Fibroblast of the conjunctiva (primary cell): ENCODE measurements around the gene TAF7.
"Not testable (repeated sequence)": the region's sequence is repeated elsewhere in the genome, so short reads cannot be mapped to it uniquely, and the experiment has no call there.

ENCODE experiments used
- DNase-seq: peaks from one replicate; pipeline ENCODE4 v3.0.0-alpha.2; 2010; ENCODE audit warnings: low read depth

The TAF7 gene

GRCh38 chr5:141320225-141321169 lies at the start of gene TAF7:
Gene TAF7, minus strand, starts transcription at chr5:141320784. Its CDS starts 740 bp downstream, at chr5:141320044.
- peak; percentile 91 for DNase-seq

GRCh38 chr5:141366016-141366896 lies 45.7 kb upstream of the TAF7 start:
- DNase-seq = no peak

GRCh38 chr5:141363952-141364660 lies 43.5 kb upstream of the TAF7 start, which contains the start of gene PCDHGA5:
Gene PCDHGA5, plus strand, starts transcription at chr5:141364162. Its CDS starts 169 bp downstream, at chr5:141364331.
- DNase-seq = no peak

GRCh38 chr5:141362719-141363118 lies 42.1 kb upstream of the TAF7 start:
- no peak for DNase-seq

DNA sequence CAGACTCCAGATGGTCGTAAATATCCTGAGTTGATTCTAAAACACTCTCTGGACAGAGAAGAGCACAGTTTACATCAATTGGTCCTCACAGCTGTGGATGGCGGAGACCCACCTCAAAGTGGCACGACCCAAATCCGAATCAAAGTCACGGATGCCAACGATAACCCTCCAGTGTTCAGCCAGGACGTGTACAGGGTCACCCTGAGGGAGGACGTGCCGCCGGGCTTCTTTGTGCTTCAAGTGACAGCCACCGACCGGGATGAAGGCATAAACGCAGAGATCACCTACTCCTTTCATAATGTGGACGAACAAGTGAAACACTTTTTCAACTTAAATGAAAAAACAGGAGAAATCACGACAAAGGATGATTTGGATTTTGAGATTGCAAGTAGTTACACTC lies 40.1 kb upstream of the TAF7 start:
- no peak for DNase-seq

- DNase-seq = no peak
These were observed 39.3 kb upstream of the TAF7 start, which contains the start of gene PCDHGB2 for GRCh38 chr5:141359790-141360426. Gene PCDHGB2, plus strand, starts transcription at chr5:141359994. Its CDS starts 142 bp downstream, at chr5:141360136.

GRCh38 chr5:141356950-141357349 lies 36.4 kb upstream of the TAF7 start:
- DNase-seq = no peak

DNA sequence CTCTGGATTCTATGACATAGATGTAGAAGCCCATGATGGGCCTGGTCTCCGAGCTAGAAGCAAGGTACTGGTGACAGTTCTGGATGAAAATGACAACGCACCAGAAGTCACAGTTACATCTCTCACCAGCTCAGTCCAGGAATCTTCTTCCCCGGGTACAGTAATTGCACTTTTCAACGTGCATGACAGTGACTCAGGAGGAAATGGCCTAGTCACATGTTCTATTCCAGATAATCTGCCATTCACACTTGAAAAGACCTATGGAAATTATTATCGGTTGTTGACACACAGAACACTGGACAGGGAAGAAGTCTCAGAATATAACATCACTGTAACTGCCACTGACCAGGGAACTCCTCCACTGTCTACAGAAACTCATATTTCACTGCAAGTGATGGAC lies 35.5 kb upstream of the TAF7 start:
- no peak for DNase-seq

- DNase-seq = no peak
These were observed 35.1 kb upstream of the TAF7 start for GRCh38 chr5:141355641-141356040.

- DNase-seq = no peak
These were observed 34.4 kb upstream of the TAF7 start, which contains the start of gene PCDHGA4 for GRCh38 chr5:141354900-141355469. Gene PCDHGA4, plus strand, starts transcription at chr5:141355021. Its CDS starts 87 bp downstream, at chr5:141355108.

GRCh38 chr5:141351591-141351990 lies 31.0 kb upstream of the TAF7 start:
- DNase-seq = no peak

DNA sequence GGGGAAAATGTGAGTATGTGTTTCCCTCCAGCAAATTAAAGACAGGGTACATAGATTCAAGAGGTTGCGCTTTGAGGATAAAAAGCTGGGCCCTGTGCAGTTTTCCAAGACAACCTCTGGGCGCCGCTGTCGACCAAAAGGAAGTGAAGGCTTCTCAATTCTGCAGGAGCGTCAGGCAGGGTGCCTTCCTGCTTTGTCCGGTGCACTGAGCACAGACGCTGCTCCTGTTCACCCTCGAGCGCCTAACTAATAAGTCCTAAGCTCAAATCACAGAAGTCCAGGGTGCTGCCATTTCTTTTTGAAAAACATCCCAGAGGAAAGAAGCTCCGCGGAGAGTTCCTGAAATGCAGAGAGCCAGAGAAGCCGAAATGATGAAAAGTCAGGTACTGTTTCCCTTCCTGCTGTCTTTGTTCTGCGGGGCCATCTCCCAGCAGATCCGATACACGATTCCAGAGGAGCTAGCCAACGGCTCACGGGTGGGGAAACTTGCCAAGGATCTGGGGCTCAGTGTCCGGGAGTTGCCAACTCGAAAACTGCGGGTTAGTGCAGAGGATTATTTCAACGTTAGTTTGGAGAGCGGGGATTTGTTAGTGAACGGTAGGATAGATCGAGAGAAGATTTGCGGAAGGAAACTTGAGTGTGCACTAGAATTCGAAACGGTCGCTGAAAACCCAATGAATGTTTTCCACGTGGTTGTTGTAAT lies 29.5 kb upstream of the TAF7 start, which contains the start of gene PCDHGB1:
PCDHGB1 (plus strand) TSS at position 183 of the 703 bp plus-strand sequence; CDS start at position 345, 162 bp downstream.
- no peak for DNase-seq

DNA sequence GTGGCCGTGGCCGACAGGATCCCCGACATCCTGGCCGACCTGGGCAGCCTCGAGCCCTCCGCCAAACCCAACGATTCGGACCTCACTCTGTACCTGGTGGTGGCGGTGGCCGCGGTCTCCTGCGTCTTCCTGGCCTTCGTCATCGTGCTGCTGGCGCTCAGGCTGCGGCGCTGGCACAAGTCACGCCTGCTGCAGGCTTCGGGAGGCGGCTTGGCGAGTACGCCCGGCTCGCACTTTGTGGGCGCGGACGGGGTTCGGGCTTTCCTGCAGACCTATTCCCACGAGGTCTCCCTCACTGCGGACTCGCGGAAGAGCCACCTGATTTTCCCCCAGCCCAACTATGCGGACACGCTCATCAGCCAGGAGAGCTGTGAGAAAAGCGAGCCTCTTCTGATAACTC lies 25.4 kb upstream of the TAF7 start:
- not testable (repeated sequence) for DNase-seq

DNA sequence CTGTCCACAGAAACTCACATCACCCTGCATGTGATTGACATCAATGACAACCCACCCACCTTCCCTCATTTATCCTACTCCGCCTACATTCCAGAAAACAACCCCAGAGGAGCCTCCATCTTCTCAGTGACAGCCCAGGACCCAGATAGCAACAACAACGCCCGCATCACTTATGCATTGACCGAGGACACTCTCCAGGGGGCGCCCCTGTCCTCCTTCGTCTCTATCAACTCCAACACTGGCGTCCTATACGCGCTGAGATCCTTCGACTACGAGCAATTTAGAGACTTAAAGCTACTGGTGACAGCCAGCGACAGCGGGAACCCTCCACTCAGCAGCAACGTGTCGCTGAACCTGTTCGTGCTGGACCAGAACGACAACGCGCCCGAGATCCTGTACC lies 24.7 kb upstream of the TAF7 start:
- DNase-seq = no peak

DNA sequence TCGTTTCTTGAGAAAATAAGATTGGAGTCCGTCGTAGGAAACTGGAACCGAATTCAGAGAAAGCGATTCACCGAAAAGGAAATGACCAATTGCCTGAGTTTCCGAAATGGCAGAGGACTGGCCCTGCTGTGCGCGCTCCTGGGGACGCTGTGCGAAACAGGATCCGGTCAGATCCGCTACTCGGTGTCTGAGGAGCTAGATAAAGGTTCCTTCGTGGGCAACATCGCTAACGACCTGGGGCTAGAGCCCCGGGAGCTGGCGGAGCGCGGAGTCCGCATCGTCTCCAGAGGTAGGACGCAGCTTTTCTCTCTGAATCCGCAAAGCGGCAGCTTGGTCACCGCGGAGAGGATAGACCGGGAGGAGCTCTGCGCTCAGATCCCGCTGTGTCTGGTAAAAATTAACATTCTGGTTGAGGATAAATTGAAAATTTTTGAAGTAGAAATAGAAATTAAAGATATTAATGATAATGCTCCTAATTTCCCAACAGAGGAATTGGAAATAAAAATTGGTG lies 23.4 kb upstream of the TAF7 start:
- no peak for DNase-seq

DNA sequence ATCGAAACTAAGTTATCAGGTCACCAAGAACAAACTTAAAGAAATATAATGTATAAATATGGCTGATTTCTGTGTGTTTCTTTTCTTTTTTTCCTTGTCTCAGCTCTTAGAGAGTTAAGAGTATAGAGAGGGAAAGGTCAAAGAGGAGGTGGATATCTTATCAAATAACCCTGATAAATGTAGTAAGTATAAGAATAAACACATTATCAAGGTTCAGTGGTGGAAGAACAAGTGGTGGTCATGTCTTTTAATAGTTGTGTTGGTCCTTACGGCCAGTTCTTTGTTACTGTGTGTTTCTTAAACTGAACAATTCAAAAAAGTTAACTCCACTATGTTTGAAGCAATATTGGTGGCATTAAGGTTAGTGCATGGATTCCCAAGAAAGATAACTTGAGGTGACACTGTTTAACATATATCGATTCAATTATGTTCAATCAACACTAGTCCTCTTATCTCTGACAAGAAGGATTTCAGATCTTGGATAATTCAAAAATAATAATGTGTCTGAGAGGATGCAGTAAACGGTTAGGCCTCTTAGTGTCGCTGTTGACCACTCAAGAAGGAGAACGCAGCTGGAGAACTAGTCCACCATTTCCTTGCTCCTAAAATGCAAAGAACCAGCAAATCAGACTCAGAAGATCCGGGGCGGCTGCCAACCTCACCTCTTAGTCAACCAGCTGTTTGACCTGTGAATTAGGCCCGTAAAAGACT lies 22.8 kb upstream of the TAF7 start, which contains the start of gene PCDHGA3:
PCDHGA3 (plus strand) TSS at position 588 of the 711 bp plus-strand sequence. CDS start 205 bp downstream, outside the sequence.
- DNase-seq = peak; percentile 38

DNA sequence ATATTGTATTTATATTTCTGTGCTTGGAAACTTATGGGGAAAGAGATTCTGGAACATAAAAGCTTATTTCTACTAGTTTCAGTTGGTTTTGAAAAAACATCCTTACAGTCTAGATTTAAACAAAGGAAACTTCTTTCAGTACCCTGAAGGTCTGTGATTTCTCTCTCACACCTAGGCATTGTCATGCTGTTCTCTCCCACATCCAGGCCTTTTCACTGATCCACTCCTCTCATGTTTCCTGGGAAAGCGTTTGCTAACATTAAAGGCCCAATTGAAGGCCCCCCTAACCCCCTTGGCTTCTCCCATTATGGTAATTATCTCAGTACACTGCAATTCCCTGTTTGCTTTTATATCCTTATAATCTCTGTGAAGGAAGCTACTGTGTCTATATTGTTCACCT lies 22.2 kb upstream of the TAF7 start:
- no peak for DNase-seq

DNA sequence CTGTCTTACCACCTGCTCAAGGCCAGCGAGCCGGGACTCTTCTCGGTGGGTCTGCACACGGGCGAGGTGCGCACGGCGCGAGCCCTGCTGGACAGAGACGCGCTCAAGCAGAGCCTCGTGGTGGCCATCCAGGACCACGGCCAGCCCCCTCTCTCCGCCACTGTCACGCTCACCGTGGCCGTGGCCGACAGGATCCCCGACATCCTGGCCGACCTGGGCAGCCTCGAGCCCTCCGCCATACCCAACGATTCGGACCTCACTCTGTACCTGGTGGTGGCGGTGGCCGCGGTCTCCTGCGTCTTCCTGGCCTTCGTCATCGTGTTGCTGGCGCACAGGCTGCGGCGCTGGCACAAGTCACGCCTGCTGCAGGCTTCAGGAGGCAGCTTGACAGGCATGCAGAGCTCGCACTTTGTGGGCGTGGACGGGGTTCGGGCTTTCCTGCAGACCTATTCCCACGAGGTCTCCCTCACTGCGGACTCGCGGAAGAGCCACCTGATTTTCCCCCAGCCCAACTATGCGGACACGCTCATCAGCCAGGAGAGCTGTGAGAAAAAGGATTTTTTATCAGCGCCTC lies 20.3 kb upstream of the TAF7 start:
- not testable (repeated sequence) for DNase-seq
